Suprapubic skin (tissue), 4 donors: Measurements from ENCODE around the gene PFDN2. TPM values are rescaled to one million over a fixed set of nuclear protein-coding genes. Genes with fewer than 3 reads are reported as not detected.
A peak's percentile ranks its signal among the peaks of the same experiment; 100 is the strongest.

Experiments used
- DNase-seq, 2 donors: peaks; one replicate each; pipeline ENCODE4 v3.0.0-alpha.2; 2019; ENCODE audit warnings: low spot score in 2 of 2
- H3K27ac ChIP-seq: fragments of 200-600 bp; sonication (generic); one replicate; pipeline ENCODE4 v1.5.1; 2019
- H3K27me3 ChIP-seq: fragments of 200-600 bp; sonication (generic); one replicate; pipeline ENCODE4 v1.5.1; 2019
- H3K36me3 ChIP-seq: fragments of 200-600 bp; sonication (generic); one replicate; pipeline ENCODE4 v1.5.1; 2019
- H3K4me1 ChIP-seq: fragments of 200-600 bp; sonication (generic); one replicate; pipeline ENCODE4 v1.5.1; 2019
- H3K4me3 ChIP-seq: fragments of 200-600 bp; sonication (generic); one replicate; pipeline ENCODE4 v1.5.1; 2019; ENCODE audit warnings: mild to moderate bottlenecking
- H3K9me3 ChIP-seq: fragments of 200-600 bp; sonication (generic); one replicate; pipeline ENCODE4 v1.5.1; 2019
- EP300 ChIP-seq: sonication (generic); formaldehyde crosslinking; IDR thresholded peaks from one replicate; pipeline ENCODE4 v1.6.1; 2017; ENCODE audit warnings: antibody characterized with exemption
- POLR2A ChIP-seq, 2 donors: fragments of 450-650 bp; IDR thresholded peaks; one replicate each; pipeline ENCODE4 v1.6.1; 2017; ENCODE audit warnings: antibody characterized with exemption in 2 of 2, mild to moderate bottlenecking in 2 of 2, moderate library complexity in 2 of 2
- POLR2AphosphoS5 ChIP-seq, 3 donors: sonication (generic); formaldehyde crosslinking; IDR thresholded peaks; one replicate each; pipeline ENCODE4 v1.6.1; 2017; ENCODE audit warnings: antibody characterized with exemption in 3 of 3
- WGBS: methylation state at CpG from one replicate; pipeline ENCODE4 v1.1.5; 2018; 5-methylcytosine and 5-hydroxymethylcytosine counted together
- total RNA-seq, 4 donors: library from RNA; depleted of rRNA; stranded (reverse); fragments of >200 nt; gene quantifications; one replicate each; pipeline ENCODE4 v1.1.0, GENCODE V29; 2016
- TF ChIP-seq, protein P1 (sequence below), 2 donors: fragments of 200-600 bp in 1 of 2; fragments of 450-650 bp in 1 of 2; sonication (generic) in 1 of 2; IDR thresholded peaks; one replicate each; pipeline ENCODE4 v1.5.1; 2016 to 2019; ENCODE audit warnings: antibody characterized with exemption in 2 of 2, mild to moderate bottlenecking in 1 of 2, moderate library complexity in 1 of 2

Gene PFDN2
- total RNA-seq, 4 donors from 2014 or later, result 21.3 to 33.9 (median 27.1) TPM

DNA sequence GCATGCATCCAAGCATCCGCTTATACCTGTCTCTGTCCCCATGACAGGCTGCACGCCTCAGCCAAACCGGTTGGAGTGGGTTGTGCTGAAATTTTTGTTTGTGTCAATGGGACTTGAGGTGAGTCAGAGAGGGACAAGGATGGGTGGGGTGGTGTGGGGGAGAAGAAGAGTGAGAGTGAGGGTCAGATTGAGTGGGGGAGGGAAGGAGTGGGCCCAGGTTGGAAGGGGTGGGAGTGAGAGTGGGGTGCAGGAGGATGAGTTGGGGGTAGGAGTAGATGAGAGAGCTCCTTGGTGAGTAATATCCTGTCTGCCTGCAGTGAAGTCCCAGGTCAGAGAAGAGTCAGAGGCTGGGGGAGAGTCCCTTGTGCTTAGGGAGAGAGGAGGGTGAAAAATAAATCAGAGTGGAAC, 25.2 kb downstream of the PFDN2 start:
- no peak for DNase-seq
- Histone ChIP-seq H3K36me3 (no peaks in the 10 kb centered on the region), H3K27ac (peak overlapping the region; percentile 52), H3K9me3 (no peaks in the 10 kb centered on the region), H3K27me3 (no peaks in the 10 kb centered on the region), H3K4me3 (no peak overlapping the region), H3K4me1 (peaks cover 49% of the 10 kb centered on the region)
- WGBS, result 56% methylated on average over 3 of the region's 3 CpGs
- TF ChIP-seq, protein P1, sequence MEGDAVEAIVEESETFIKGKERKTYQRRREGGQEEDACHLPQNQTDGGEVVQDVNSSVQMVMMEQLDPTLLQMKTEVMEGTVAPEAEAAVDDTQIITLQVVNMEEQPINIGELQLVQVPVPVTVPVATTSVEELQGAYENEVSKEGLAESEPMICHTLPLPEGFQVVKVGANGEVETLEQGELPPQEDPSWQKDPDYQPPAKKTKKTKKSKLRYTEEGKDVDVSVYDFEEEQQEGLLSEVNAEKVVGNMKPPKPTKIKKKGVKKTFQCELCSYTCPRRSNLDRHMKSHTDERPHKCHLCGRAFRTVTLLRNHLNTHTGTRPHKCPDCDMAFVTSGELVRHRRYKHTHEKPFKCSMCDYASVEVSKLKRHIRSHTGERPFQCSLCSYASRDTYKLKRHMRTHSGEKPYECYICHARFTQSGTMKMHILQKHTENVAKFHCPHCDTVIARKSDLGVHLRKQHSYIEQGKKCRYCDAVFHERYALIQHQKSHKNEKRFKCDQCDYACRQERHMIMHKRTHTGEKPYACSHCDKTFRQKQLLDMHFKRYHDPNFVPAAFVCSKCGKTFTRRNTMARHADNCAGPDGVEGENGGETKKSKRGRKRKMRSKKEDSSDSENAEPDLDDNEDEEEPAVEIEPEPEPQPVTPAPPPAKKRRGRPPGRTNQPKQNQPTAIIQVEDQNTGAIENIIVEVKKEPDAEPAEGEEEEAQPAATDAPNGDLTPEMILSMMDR (IDR thresholded peaks at IDR 0.05), result no peak
- TF ChIP-seq POLR2A (IDR thresholded peaks at IDR 0.05) (no peak), EP300 (no peak), POLR2AphosphoS5 (IDR thresholded peaks at IDR 0.05) (peak in 2 of 3 donors; percentile 6 to 25)

DNA sequence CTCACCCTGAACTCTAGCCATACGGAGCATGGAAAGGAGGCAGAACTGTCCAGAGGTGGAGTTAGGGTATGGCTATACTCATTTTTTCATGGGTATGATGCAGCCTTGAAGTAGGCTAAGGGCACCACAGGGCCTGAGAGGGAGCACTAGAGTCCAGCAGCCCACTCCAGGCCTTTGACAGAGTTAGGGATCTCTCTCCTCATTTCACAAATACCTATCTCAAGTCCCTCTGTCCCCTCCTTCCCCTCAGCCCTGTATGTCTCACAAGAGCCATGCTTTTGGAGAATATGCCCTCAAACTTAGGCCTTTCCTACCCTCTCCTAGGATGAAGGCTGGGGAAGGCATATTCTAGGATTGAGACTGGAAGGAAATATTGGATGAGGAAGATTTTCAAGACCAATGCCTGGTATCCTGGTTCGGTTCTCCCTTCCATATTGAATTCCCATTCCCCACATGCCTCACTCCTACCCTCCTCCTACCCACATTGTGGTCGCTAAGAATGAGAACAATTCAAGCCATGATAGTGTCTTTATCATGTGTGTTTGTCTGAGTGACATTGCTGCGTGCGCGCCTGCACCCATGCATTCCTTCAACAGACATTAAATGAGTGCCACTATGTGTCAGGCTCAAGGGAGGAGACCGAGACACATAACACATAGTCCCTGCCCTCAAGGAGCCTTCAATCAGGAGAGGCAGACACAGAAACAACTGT, 25.9 kb downstream of the PFDN2 start:
- DNase-seq, result peak in 1 of 2 donors; percentile 31

DNA sequence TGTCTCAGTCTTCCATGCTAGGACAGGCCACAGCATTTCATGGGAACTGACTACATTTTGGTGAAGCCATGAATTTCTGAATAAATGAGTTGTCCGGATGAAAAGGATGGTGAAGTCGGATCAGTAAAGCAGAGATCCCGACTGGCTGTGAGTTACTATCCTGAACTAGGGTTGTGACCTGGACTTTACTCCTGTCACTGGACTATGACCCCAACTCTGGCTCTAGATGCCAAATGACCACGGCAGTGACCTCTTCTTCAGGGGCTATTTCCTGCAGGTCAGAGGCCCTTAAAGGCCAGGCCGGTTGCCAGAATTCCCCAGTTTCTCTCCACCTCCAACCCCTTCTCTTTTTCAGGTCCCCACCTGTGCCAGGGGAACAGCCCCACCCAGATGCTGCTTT, 26.7 kb downstream of the PFDN2 start:
- DNase-seq, result no peak
- WGBS, result 84% methylated on average over 5 of the region's 5 CpGs
- Histone ChIP-seq H3K27me3 (no peaks in the 10 kb centered on the region), H3K27ac (no peak overlapping the region), H3K9me3 (no peaks in the 10 kb centered on the region), H3K4me3 (no peak overlapping the region), H3K36me3 (no peaks in the 10 kb centered on the region), H3K4me1 (peaks cover 34% of the 10 kb centered on the region)
- no peak for TF ChIP-seq POLR2AphosphoS5 (IDR thresholded peaks at IDR 0.05)
- no peak for TF ChIP-seq POLR2A (IDR thresholded peaks at IDR 0.05)
- TF ChIP-seq EP300, result no peak
- TF ChIP-seq, protein P1 (IDR thresholded peaks at IDR 0.05), result no peak

More for the DNA sequence above, 25.9 kb downstream of the PFDN2 start:
- 83% methylated on average over 7 of the region's 7 CpGs for WGBS
- Histone ChIP-seq H3K36me3 (no peaks in the 10 kb centered on the region), H3K4me1 (peaks cover 43% of the 10 kb centered on the region), H3K27ac (peak overlapping the region; percentile 59), H3K27me3 (no peaks in the 10 kb centered on the region), H3K4me3 (no peak overlapping the region), H3K9me3 (no peaks in the 10 kb centered on the region)
- TF ChIP-seq, protein P1 (IDR thresholded peaks at IDR 0.05), result no peak
- TF ChIP-seq POLR2AphosphoS5 (IDR thresholded peaks at IDR 0.05) (no peak), POLR2A (IDR thresholded peaks at IDR 0.05) (no peak), EP300 (no peak)

DNA sequence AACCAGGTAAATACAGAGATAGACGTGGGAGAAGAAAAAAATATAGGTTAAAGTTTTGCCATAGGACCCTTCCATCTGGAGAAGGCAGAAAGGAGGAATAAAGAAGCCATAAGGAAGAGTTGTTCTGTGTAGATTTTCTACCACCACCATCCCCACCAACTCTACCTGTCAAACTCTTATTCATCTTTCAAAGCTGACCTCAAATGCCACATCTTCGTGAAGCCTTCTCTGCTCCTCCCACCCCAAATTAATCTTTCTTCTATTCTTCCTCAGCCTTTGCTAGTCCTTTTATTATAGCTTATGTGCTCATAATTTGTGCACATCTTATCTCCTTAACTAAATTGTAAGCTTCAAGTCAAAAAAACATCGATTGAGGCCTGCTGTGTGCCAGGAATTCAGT, 27.2 kb downstream of the PFDN2 start:
- TF ChIP-seq, protein P1 (IDR thresholded peaks at IDR 0.05), result no peak
- no peak for TF ChIP-seq POLR2A (IDR thresholded peaks at IDR 0.05)
- no peak for TF ChIP-seq EP300
- TF ChIP-seq POLR2AphosphoS5 (IDR thresholded peaks at IDR 0.05), result no peak
- H3K27ac ChIP-seq, result peak overlapping the region; percentile 92
- no peak for DNase-seq
- no peak overlapping the region for H3K4me3 ChIP-seq
- no peaks in the 10 kb centered on the region for H3K27me3 ChIP-seq
- 73% methylated on average over 3 of the region's 3 CpGs for WGBS
- peaks cover 37% of the 10 kb centered on the region for H3K4me1 ChIP-seq
- H3K9me3 ChIP-seq, result no peaks in the 10 kb centered on the region
- no peaks in the 10 kb centered on the region for H3K36me3 ChIP-seq

DNA sequence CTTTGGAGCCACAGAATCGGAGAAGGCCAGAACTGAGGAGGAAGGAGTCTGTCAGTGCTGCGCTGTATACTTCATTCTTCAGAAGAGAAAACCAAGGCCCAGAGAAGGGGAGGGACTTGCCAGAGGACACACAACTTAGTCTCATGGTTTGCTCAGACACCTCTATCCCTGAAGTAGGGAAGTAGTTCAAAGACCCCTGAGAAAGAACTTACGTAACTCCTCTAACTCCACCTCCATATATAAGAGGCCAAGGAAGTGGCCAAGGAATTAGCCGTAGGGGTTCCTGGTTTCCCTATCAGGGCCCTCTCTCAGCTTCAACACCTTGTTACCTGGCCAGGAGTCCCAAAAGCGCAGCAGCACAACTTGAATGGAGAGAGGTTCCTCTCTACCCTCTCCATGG, 27.9 kb downstream of the PFDN2 start:
- DNase-seq, result no peak
- no peak for TF ChIP-seq POLR2A (IDR thresholded peaks at IDR 0.05)
- TF ChIP-seq, protein P1 (IDR thresholded peaks at IDR 0.05), result no peak
- TF ChIP-seq POLR2AphosphoS5 (IDR thresholded peaks at IDR 0.05), result no peak
- TF ChIP-seq EP300, result no peak
- Histone ChIP-seq H3K27ac (peak overlapping the region; percentile 92), H3K9me3 (no peaks in the 10 kb centered on the region), H3K27me3 (no peaks in the 10 kb centered on the region), H3K36me3 (no peaks in the 10 kb centered on the region), H3K4me3 (no peak overlapping the region), H3K4me1 (peaks cover 42% of the 10 kb centered on the region)
- WGBS, result 79% methylated on average over 5 of the region's 5 CpGs
